Natural killer cell (primary cell): ENCODE measurements around the gene XNDC1N. TPM values are rescaled to one million over a fixed set of nuclear protein-coding genes. Genes with fewer than 3 reads are reported as not detected.

Experiments used
- ATAC-seq, 3 donors: fragments of 150-1000 bp in 2 of 3; fragments of 200-7000 bp in 1 of 3; cut with Tn5 transposase; 1 replicate in 1 of 3; 2 replicates in 2 of 3; pipeline ENCODE4 v1.10.0; 2021; ENCODE audit warnings: mild to moderate bottlenecking in 2 of 3, moderate library complexity in 2 of 3
- DNase-seq, 2 donors: peaks; one replicate each; pipeline versions ENCODE4 v3.0.0 to v3.0.0-alpha.2; 2013 to 2021; ENCODE audit warnings: mixed read lengths in 1 of 2
- H3K27ac ChIP-seq: one replicate; pipeline ENCODE4 v1.5.1; 2013; ENCODE audit warnings: mild to moderate bottlenecking, low read length
- H3K27me3 ChIP-seq: one replicate; pipeline ENCODE4 v1.6.1; 2013; ENCODE audit warnings: low read length; ENCODE audit not compliant: control insufficient read depth, insufficient read depth
- H3K36me3 ChIP-seq: one replicate; pipeline ENCODE4 v1.6.1; 2013; ENCODE audit warnings: low read length; ENCODE audit not compliant: control insufficient read depth, insufficient read depth
- H3K4me1 ChIP-seq: one replicate; pipeline ENCODE4 v1.6.1; 2013; ENCODE audit warnings: low read length; ENCODE audit not compliant: control insufficient read depth, insufficient read depth
- H3K4me3 ChIP-seq: one replicate; pipeline ENCODE4 v1.5.1; 2013; ENCODE audit warnings: low read length
- H3K9me3 ChIP-seq: one replicate; pipeline ENCODE4 v1.6.1; 2013; ENCODE audit warnings: low read length; ENCODE audit not compliant: control insufficient read depth, insufficient read depth
- H3K27ac Mint-ChIP-seq, 2 donors: one replicate each; pipeline ENCODE4 v1.8.0; 2022; ENCODE audit warnings: mild to moderate bottlenecking in 2 of 2, mixed read lengths in 2 of 2, moderate library complexity in 1 of 2
- H3K27me3 Mint-ChIP-seq, 2 donors: one replicate each; pipeline ENCODE4 v1.8.0; 2022; ENCODE audit warnings: low read depth in 2 of 2, mixed read lengths in 2 of 2
- H3K36me3 Mint-ChIP-seq: one replicate; pipeline ENCODE4 v1.8.0; 2022; ENCODE audit warnings: mixed read lengths
- H3K4me1 Mint-ChIP-seq, 2 donors: one replicate each; pipeline ENCODE4 v1.8.0; 2022; ENCODE audit warnings: mixed read lengths in 2 of 2
- H3K4me3 Mint-ChIP-seq: one replicate; pipeline ENCODE4 v1.8.0; 2022; ENCODE audit warnings: mild to moderate bottlenecking, moderate library complexity, mixed read lengths
- H3K9me3 Mint-ChIP-seq, 2 donors: one replicate each; pipeline ENCODE4 v1.8.0; 2022; ENCODE audit warnings: mixed read lengths in 2 of 2
- WGBS: methylation state at CpG from one replicate; pipeline ENCODE4 v1.1.7; 2013; ENCODE audit warnings: missing lambda C conversion rate; ENCODE audit not compliant: insufficient coverage; 5-methylcytosine and 5-hydroxymethylcytosine counted together
- intact Hi-C: fragments of 100-400 bp; cut with micrococcal nuclease; formaldehyde crosslinking; loops from one replicate; pipeline ENCODE4 v1.14.2; 2022
- total RNA-seq, 4 donors: library from RNA; stranded (reverse); fragments of 120-200 nt in 1 of 4; gene quantifications; one replicate each; pipeline versions ENCODE4 v1.2.3 to v1.2.4, GENCODE V29; 2013 to 2022
- TF ChIP-seq, protein P1 (sequence below): fragments of 200-600 bp; IDR thresholded peaks from one replicate; pipeline ENCODE4 v1.8.0; 2022; ENCODE audit warnings: antibody characterized with exemption

Gene XNDC1N
- total RNA-seq, 3 donors from 2014 or later (not counting 1 experiment from before 2014, with no cell fraction given), result 9.6 to 16.1 (median 14.1) TPM

DNA sequence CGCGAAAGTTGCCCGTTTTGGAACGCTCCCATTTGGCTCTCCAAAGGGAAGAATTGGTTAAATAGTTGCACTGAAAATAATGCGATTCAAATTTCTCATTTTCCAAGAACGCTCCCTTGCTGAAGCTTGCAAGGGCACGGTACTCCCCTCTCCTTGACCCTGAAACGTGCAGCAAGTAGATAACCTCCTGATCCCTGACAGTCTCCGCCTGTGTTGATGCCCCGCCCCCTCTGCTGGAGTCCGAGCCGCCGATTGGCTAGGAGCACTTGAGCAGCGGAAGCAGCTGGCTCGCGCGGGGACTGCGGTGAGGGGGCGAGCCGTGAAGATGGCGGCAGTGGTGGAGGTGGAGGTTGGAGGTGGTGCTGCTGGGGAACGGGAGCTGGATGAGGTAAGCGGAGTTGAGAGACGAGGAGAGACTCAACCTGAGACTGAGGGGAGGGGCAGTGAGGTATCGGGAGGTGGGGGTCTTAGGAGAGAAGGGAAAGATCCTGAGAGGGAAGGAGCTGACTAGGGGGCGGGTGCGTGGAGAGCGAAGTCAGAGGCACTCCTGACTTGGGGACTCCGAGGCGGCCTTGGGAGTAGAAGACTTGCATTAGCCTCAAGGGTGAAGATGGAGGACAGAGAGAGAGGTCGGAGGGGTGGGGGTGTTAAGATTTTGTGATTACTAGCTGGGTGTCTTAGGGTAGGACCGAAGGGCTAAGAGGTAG lies 496 bp upstream of the XNDC1N start, which contains the start of gene RNF121:
TSS of gene RNF121 (plus strand) at position 310 of the 707 bp plus-strand sequence. CDS start at position 326, 16 bp downstream.
- ATAC-seq (peak; percentile 91 to 96 (median 93)), DNase-seq (peak; percentile 96 to 97)
- peak within 1 kb of the TSS; percentile 83 for H3K27ac ChIP-seq
- H3K4me3 Mint-ChIP-seq, result peak within 1 kb of the TSS; percentile 99
- no peaks in the 10 kb centered on the region for H3K36me3 Mint-ChIP-seq
- no peaks in the 10 kb centered on the region for H3K9me3 ChIP-seq
- H3K36me3 ChIP-seq, result peaks cover 2% of the 10 kb centered on the region
- no peaks in the 10 kb centered on the region for H3K9me3 Mint-ChIP-seq
- TF ChIP-seq, protein P1, sequence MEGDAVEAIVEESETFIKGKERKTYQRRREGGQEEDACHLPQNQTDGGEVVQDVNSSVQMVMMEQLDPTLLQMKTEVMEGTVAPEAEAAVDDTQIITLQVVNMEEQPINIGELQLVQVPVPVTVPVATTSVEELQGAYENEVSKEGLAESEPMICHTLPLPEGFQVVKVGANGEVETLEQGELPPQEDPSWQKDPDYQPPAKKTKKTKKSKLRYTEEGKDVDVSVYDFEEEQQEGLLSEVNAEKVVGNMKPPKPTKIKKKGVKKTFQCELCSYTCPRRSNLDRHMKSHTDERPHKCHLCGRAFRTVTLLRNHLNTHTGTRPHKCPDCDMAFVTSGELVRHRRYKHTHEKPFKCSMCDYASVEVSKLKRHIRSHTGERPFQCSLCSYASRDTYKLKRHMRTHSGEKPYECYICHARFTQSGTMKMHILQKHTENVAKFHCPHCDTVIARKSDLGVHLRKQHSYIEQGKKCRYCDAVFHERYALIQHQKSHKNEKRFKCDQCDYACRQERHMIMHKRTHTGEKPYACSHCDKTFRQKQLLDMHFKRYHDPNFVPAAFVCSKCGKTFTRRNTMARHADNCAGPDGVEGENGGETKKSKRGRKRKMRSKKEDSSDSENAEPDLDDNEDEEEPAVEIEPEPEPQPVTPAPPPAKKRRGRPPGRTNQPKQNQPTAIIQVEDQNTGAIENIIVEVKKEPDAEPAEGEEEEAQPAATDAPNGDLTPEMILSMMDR, result no peak
- peak within 1 kb of the TSS; percentile 73 for H3K4me3 ChIP-seq
- H3K27me3 Mint-ChIP-seq, result no peaks in the 10 kb centered on the region
- peaks cover 18% of the 10 kb centered on the region for H3K4me1 ChIP-seq
- H3K27ac Mint-ChIP-seq, result peak within 1 kb of the TSS; percentile 92 to 98
- WGBS, result under 1% methylated on average over 32 of the region's 32 CpGs
- intact Hi-C loops, result loop anchor here (1.0 kb wide), 2 partner anchors 151 to 183 kb away; partner anchors contain the start of genes ANAPC15, LRRC51 and NUMA1
- H3K27me3 ChIP-seq, result no peaks in the 10 kb centered on the region
- peaks cover 37 to 47% of the 10 kb centered on the region in 2 donors for H3K4me1 Mint-ChIP-seq

GRCh38 chr11:71917646-71918140 lies 10.7 kb downstream of the XNDC1N start:
- no peaks in the 10 kb centered on the region for H3K27me3 Mint-ChIP-seq
- intact Hi-C loops, result no loop called here
- TF ChIP-seq, protein P1, result no peak
- H3K27ac Mint-ChIP-seq, result no peak overlapping the region
- no peaks in the 10 kb centered on the region for H3K4me1 Mint-ChIP-seq
- H3K36me3 Mint-ChIP-seq, result peaks cover 22% of the 10 kb centered on the region
- H3K27ac ChIP-seq, result no peak overlapping the region
- no peak overlapping the region for H3K4me3 Mint-ChIP-seq
- ATAC-seq (no peak), DNase-seq (no peak)
- H3K4me1 ChIP-seq, result no peaks in the 10 kb centered on the region
- no peak overlapping the region for H3K4me3 ChIP-seq
- H3K9me3 ChIP-seq, result no peaks in the 10 kb centered on the region
- WGBS, result 97% methylated on average over 9 of the region's 9 CpGs
- H3K9me3 Mint-ChIP-seq, result no peaks in the 10 kb centered on the region
- H3K36me3 ChIP-seq, result peaks cover 35% of the 10 kb centered on the region
- no peaks in the 10 kb centered on the region for H3K27me3 ChIP-seq

DNA sequence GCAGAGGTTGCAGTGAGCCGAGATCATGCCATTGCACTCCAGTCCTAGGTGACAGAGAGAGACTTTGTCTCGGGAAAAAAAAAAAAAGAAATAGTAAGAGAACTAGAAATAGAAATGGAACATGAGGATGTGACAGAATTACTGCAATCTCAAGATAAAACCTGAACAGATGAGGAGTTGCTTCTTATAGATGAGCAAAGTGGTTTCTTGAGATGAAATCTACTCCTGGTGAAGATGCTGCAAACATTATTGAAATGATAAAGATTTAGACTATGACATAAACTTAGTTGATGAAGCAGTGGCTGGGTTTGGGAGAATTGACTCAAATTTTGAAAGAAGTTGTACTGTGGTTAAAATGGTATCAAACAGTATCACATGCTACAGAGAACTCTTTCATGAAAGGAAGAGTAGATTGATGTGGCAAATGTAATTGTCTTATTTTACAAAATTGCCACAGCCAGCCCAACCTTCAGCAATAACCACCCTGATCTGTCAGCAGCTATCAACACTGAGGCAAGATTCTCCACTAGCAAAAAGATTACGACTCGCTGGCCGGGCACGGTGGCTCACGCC lies 13.7 kb downstream of the XNDC1N start:
- no peaks in the 10 kb centered on the region for H3K4me1 Mint-ChIP-seq
- Histone ChIP-seq H3K9me3 (no peaks in the 10 kb centered on the region), H3K27ac (no peak overlapping the region), H3K4me3 (no peak overlapping the region), H3K36me3 (peaks cover 34% of the 10 kb centered on the region), H3K4me1 (no peaks in the 10 kb centered on the region), H3K27me3 (no peaks in the 10 kb centered on the region)
- DNase-seq (no peak), ATAC-seq (no peak)
- intact Hi-C loops, result no loop called here
- no peaks in the 10 kb centered on the region for H3K27me3 Mint-ChIP-seq
- TF ChIP-seq, protein P1, result no peak
- peaks cover 22% of the 10 kb centered on the region for H3K36me3 Mint-ChIP-seq
- H3K4me3 Mint-ChIP-seq, result no peak overlapping the region
- no peaks in the 10 kb centered on the region for H3K9me3 Mint-ChIP-seq
- no peak overlapping the region for H3K27ac Mint-ChIP-seq
- 92% methylated on average over 7 of the region's 7 CpGs for WGBS
